Subcutaneous abdominal adipose tissue (tissue), 5 donors: ENCODE results near the gene VMA21.

Experiments used
- H3K27ac ChIP-seq: one replicate; pipeline ENCODE4 v1.7.0; 2013; ENCODE audit warnings: low read depth, mild to moderate bottlenecking, inconsistent platforms, low read length, moderate library complexity
- H3K27me3 ChIP-seq, 5 donors: one replicate each; pipeline ENCODE4 v1.7.0; 2013; ENCODE audit warnings: low read length in 5 of 5, inconsistent platforms in 1 of 5; ENCODE audit not compliant: control insufficient read depth in 5 of 5, insufficient read depth in 4 of 5
- H3K36me3 ChIP-seq, 5 donors: one replicate each; pipeline ENCODE4 v1.7.0; 2013; ENCODE audit warnings: low read length in 5 of 5; ENCODE audit not compliant: control insufficient read depth in 5 of 5, insufficient read depth in 5 of 5
- H3K4me1 ChIP-seq, 5 donors: one replicate each; pipeline ENCODE4 v1.7.0; 2013; ENCODE audit warnings: low read length in 5 of 5, mild to moderate bottlenecking in 3 of 5, moderate library complexity in 1 of 5; ENCODE audit not compliant: control insufficient read depth in 5 of 5, insufficient read depth in 5 of 5
- H3K4me3 ChIP-seq, 5 donors: one replicate each; pipeline ENCODE4 v1.7.0; 2013; ENCODE audit warnings: low read length in 5 of 5, low read depth in 1 of 5
- H3K9ac ChIP-seq, 5 donors: one replicate each; pipeline ENCODE4 v1.7.0; 2013; ENCODE audit warnings: low read length in 5 of 5, mild to moderate bottlenecking in 4 of 5, moderate library complexity in 3 of 5
- H3K9me3 ChIP-seq, 5 donors: one replicate each; pipeline ENCODE4 v1.7.0; 2013; ENCODE audit warnings: low read length in 5 of 5; ENCODE audit not compliant: control insufficient read depth in 5 of 5
- donor health status: healthy.
- donor health status: healthy.
- donor health status: healthy.
- donor health status: healthy.
- donor health status: healthy.

The VMA21 gene

GRCh38 chrX:151396825-151397740 lies at the start of gene VMA21:
TSS of gene VMA21 (plus strand) at chrX:151397206. CDS start at chrX:151397309, 103 bp downstream.
- H3K4me1 ChIP-seq, result peaks cover 0 to 24% (median 18%) of the 10 kb centered on the region in 5 donors
- H3K36me3 ChIP-seq, result no peaks in the 10 kb centered on the region
- H3K9ac ChIP-seq, result peak within 1 kb of the TSS; percentile 68 to 89 (median 85)
- peaks cover 0 to 4% (median 0%) of the 10 kb centered on the region in 5 donors for H3K27me3 ChIP-seq
- peak within 1 kb of the TSS; percentile 67 to 87 (median 77) for H3K4me3 ChIP-seq
- no peaks in the 10 kb centered on the region for H3K9me3 ChIP-seq
- H3K27ac ChIP-seq, result peak within 1 kb of the TSS; percentile 96

- no peaks in the 10 kb centered on the region for H3K36me3 ChIP-seq
- peaks cover 0 to 14% (median 9%) of the 10 kb centered on the region in 5 donors for H3K27me3 ChIP-seq
- H3K27ac ChIP-seq, result no peak overlapping the region
- no peak overlapping the region for H3K4me3 ChIP-seq
- peaks cover 0 to 5% (median 0%) of the 10 kb centered on the region in 5 donors for H3K4me1 ChIP-seq
- no peak overlapping the region for H3K9ac ChIP-seq
- H3K9me3 ChIP-seq, result no peaks in the 10 kb centered on the region
Measured at GRCh38 chrX:151359341-151359740, 37.7 kb upstream of the VMA21 start.

DNA sequence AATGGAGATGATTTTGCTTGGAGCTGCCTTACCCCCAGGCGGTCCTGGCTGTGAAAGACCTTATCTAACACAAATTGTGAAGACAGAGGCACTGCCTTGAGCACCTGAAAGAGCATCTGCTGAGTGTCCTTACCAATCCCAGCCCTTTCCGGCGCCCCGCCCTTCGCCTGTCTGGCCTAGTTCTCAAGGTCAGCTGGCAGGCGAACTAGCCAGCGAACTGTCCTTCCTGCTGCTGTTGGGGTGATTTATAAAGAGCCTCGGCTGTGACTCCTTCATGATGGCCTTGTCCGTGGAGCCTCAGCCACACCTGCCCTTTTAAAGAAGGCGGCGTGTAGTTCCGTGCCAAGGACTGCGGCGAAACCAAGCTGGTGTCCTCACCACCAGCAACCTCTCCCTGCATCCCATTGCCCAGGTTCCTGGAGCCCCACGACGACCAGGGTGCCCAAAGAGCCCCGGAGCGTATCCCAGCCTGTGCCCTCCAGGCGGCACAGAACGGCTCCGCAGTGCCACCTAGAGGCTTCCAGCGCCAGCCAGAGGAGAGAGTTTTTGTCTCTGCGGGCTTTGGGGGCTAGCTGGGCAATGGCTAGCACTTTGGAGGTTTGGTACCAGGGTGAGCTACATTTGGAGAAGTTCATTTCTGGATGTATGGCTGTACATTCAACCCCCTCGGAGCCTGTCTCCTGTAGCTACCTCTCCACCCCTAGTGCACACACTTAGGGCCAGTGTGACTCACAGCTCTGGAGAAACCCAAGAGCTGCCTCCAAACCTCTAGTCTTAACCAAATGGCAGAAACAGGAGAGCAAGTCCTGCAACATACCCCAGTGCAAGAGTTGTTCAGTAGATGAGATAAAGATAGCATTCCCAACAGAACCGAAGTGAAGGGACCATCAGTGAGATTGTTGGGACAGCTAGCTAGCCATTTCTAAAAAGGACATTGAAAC lies 36.8 kb upstream of the VMA21 start:
- no peaks in the 10 kb centered on the region for H3K36me3 ChIP-seq
- H3K9me3 ChIP-seq, result no peaks in the 10 kb centered on the region
- H3K27ac ChIP-seq, result no peak overlapping the region
- peaks cover 0 to 5% (median 0%) of the 10 kb centered on the region in 5 donors for H3K4me1 ChIP-seq
- H3K4me3 ChIP-seq, result peak overlapping the region in 2 of 5 donors; percentile 32 to 42
- peaks cover 0 to 13% (median 9%) of the 10 kb centered on the region in 5 donors for H3K27me3 ChIP-seq
- no peak overlapping the region for H3K9ac ChIP-seq

GRCh38 chrX:151363316-151363715 lies 33.7 kb upstream of the VMA21 start:
- Histone ChIP-seq H3K9ac (no peak overlapping the region), H3K27ac (no peak overlapping the region), H3K4me1 (peaks cover 0 to 5% (median 0%) of the 10 kb centered on the region in 5 donors), H3K4me3 (no peak overlapping the region), H3K9me3 (no peaks in the 10 kb centered on the region), H3K27me3 (peaks cover 0 to 13% (median 9%) of the 10 kb centered on the region in 5 donors), H3K36me3 (no peaks in the 10 kb centered on the region)

- Histone ChIP-seq H3K4me1 (no peaks in the 10 kb centered on the region), H3K4me3 (no peak overlapping the region), H3K9me3 (peaks cover 0 to 4% (median 0%) of the 10 kb centered on the region in 5 donors), H3K9ac (no peak overlapping the region), H3K27me3 (peaks cover 0 to 5% (median 3%) of the 10 kb centered on the region in 5 donors), H3K27ac (no peak overlapping the region), H3K36me3 (no peaks in the 10 kb centered on the region)
Measured at GRCh38 chrX:151365579-151365978, 31.4 kb upstream of the VMA21 start.

GRCh38 chrX:151370906-151371305 lies 26.1 kb upstream of the VMA21 start:
- H3K27ac ChIP-seq, result no peak overlapping the region

DNA sequence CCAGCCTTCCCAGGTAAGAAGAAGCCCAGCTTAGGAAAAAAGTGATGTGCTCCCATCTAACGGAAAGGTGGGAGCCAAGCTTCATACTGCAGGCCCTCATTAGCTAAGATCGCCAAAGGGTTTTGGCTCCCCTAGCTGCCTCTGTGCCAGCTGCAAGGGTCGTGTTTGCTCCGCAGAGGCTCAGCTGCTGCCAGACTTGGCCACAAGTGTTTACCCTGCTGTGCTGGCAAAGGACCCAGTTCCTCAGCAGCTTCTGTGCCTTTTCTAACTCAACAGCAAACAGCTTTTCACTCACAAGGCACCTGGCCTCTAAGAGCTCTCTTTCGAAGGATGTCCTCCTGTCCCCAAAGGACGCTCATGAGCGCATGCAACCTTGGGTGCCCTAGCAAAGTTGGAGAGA lies 12.2 kb upstream of the VMA21 start:
- H3K9ac ChIP-seq, result no peak overlapping the region

More at GRCh38 chrX:151370906-151371305, 26.1 kb upstream of the VMA21 start:
- Histone ChIP-seq H3K4me3 (no peak overlapping the region), H3K9ac (no peak overlapping the region), H3K36me3 (no peaks in the 10 kb centered on the region), H3K4me1 (no peaks in the 10 kb centered on the region), H3K27me3 (peaks cover 0 to 11% (median 6%) of the 10 kb centered on the region in 5 donors), H3K9me3 (peaks cover 0 to 4% (median 0%) of the 10 kb centered on the region in 5 donors)

DNA sequence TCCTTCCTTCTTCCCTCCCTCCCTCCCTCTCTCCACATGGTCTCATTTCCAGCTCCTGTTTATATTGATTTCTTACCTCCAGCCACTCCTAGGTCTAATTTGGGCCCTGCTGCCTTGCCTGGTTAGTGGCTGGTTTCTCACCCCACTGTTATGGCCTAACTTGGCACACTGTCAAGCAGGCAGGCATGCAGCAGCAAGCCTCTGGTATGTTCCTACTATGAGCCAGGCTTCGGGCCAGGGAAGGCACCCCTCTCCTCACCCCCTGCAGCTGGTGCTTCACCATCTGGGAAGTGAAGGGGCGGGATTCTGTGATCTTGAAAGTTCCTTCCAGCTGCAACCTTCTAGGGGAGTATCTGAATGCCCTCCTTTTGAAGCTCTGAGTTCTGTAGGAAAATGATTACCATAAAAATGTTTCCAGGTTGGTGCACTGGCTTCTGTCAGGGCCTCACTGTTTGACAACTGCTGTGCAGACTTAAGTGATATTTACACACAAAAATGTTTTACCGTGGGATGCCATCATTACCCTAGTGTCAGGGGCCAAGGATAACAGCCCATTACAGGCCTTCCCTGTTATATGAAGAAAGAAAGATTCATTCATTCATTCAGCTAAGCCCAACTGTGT lies 10.1 kb upstream of the VMA21 start:
- no peaks in the 10 kb centered on the region for H3K4me1 ChIP-seq

More for the DNA sequence above, 12.2 kb upstream of the VMA21 start:
- Histone ChIP-seq H3K36me3 (no peaks in the 10 kb centered on the region), H3K27me3 (peaks cover 3 to 5% (median 4%) of the 10 kb centered on the region in 5 donors), H3K9me3 (no peaks in the 10 kb centered on the region), H3K4me1 (no peaks in the 10 kb centered on the region), H3K27ac (no peak overlapping the region), H3K4me3 (no peak overlapping the region)

GRCh38 chrX:151391722-151392121 lies 5.3 kb upstream of the VMA21 start:
- no peak overlapping the region for H3K9ac ChIP-seq
- H3K27me3 ChIP-seq, result peaks cover 0 to 4% (median 0%) of the 10 kb centered on the region in 5 donors
- H3K4me1 ChIP-seq, result peaks cover 0 to 10% (median 5%) of the 10 kb centered on the region in 5 donors
- no peaks in the 10 kb centered on the region for H3K9me3 ChIP-seq
- H3K36me3 ChIP-seq, result no peaks in the 10 kb centered on the region
- no peak overlapping the region for H3K4me3 ChIP-seq
- H3K27ac ChIP-seq, result no peak overlapping the region

More for the DNA sequence above, 10.1 kb upstream of the VMA21 start:
- H3K4me3 ChIP-seq, result no peak overlapping the region
- no peaks in the 10 kb centered on the region for H3K36me3 ChIP-seq
- no peak overlapping the region for H3K27ac ChIP-seq
- no peak overlapping the region for H3K9ac ChIP-seq
- H3K27me3 ChIP-seq, result peaks cover 3 to 5% (median 4%) of the 10 kb centered on the region in 5 donors
- no peaks in the 10 kb centered on the region for H3K9me3 ChIP-seq
